GM12891 (cell line): ENCODE measurements around the gene FRMD3.

Experiments used
- DNase-seq: peaks from one replicate; pipeline ENCODE4 v3.0.0; 2011; ENCODE audit warnings: low spot score; ENCODE audit not compliant: insufficient read length
- FAIRE-seq: peaks from 2 replicates; lab custom pipeline; 2011; peaks lifted over from hg19 to GRCh38; lab: Jason Lieb, UNC
- PAX5 ChIP-seq: IDR thresholded peaks from 2 replicates; pipeline ENCODE4 v1.6.1; 2011; ENCODE audit warnings: low read length, moderate library complexity, mild to moderate bottlenecking; ENCODE audit not compliant: insufficient read depth, severe bottlenecking
- POLR2A ChIP-seq: IDR thresholded peaks from 2 replicates; pipeline ENCODE4 v1.6.1; 2011; ENCODE audit warnings: low read depth, low read length, control low read depth
- POLR2AphosphoS5 ChIP-seq: IDR thresholded peaks from 2 replicates; pipeline ENCODE4 v1.6.1; 2011; ENCODE audit warnings: low read depth, low read length, control low read depth
- POU2F2 ChIP-seq: IDR thresholded peaks from 2 replicates; pipeline ENCODE4 v1.6.1; 2011; ENCODE audit warnings: low read depth, mild to moderate bottlenecking, control low read depth, low read length, moderate library complexity
- SPI1 ChIP-seq: IDR thresholded peaks from 2 replicates; pipeline ENCODE4 v1.6.1; 2011; ENCODE audit warnings: low read depth, low read length, control low read depth
- TAF1 ChIP-seq: IDR thresholded peaks from 2 replicates; pipeline ENCODE4 v1.6.1; 2011; ENCODE audit warnings: low read depth, low read length, control low read depth

The FRMD3 gene

GRCh38 chr9:83447351-83447750, 90.8 kb downstream of the FRMD3 start:
- TF ChIP-seq POU2F2 (no peak), TAF1 (no peak)
- no peak for FAIRE-seq

GRCh38 chr9:83445703-83446265, 92.4 kb downstream of the FRMD3 start:
- FAIRE-seq (no peak), DNase-seq (no peak)
- no peak for TF ChIP-seq POLR2A
- TF ChIP-seq PAX5 = no peak
- TF ChIP-seq POU2F2 = no peak
- TF ChIP-seq SPI1 = no peak
- no peak for TF ChIP-seq POLR2AphosphoS5
- TF ChIP-seq TAF1 = no peak

More at GRCh38 chr9:83447351-83447750, 90.8 kb downstream of the FRMD3 start:
- DNase-seq = no peak

DNA sequence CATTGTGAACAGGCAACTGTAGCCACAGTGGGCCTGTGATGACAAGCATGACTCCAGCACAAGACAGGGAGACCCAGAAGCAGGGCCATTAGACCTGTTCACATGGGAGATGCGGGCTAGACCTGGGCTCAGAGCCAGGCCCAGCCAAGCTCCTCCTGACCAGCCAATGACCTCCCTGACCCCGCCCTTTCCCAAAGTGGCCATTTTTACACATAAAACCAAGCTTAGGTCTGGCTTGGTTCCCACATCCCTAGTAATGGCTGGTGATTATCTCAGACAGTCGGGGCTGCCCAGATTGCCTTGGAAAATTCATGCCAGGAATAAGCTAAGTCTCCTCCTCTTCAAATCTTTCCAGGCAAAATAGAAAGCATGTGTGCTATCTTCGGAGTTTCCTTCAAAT, 94.1 kb downstream of the FRMD3 start:
- DNase-seq = no peak
- FAIRE-seq = no peak
- TF ChIP-seq POLR2AphosphoS5 (no peak), POLR2A (no peak), PAX5 (no peak), TAF1 (no peak), SPI1 (no peak), POU2F2 (no peak)

DNA sequence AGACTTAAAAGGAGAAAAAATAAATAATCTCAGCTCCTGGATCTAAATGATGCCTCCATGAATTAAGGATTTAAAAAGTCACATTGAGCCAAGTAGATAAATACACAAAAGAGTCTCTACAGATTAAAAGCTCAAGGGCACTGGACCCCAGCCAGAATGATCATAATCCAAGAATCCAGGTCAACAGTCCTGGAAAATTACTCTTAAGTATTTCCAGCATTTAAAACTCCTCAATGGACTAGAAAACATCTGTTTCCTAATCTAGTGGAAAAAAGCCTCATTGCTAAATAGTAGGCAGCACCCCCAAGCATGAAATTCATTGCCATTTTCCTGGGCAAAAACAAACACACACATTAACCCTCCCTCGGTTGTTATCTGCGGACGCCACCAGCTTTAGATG, 96.8 kb downstream of the FRMD3 start:
- FAIRE-seq (no peak), DNase-seq (no peak)
- TF ChIP-seq POLR2A (no peak), POLR2AphosphoS5 (no peak), POU2F2 (no peak), TAF1 (no peak), SPI1 (no peak), PAX5 (no peak)

DNA sequence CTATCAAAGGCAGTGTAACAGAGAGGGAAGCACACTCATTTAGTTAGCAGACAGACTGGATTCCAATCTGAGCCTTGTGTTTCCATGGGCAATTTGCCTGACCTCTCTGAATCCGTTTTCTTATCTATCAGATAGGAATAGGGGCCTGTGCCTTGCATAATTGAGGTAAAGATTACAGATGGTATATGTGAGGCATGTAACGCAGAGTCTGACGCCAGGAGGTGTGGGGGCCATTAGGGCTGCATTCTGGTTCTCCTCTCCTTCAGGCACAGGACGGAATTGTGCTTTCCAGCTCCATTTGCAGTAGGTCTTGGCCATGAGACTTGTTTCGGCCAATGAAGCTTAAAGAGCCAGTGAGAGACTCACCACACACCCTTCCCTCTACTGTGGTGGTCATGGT, 97.6 kb downstream of the FRMD3 start:
- FAIRE-seq = no peak
- DNase-seq = no peak
- no peak for TF ChIP-seq TAF1
- TF ChIP-seq SPI1 = no peak
- no peak for TF ChIP-seq POU2F2
- TF ChIP-seq POLR2AphosphoS5 = no peak
- no peak for TF ChIP-seq PAX5
- no peak for TF ChIP-seq POLR2A

DNA sequence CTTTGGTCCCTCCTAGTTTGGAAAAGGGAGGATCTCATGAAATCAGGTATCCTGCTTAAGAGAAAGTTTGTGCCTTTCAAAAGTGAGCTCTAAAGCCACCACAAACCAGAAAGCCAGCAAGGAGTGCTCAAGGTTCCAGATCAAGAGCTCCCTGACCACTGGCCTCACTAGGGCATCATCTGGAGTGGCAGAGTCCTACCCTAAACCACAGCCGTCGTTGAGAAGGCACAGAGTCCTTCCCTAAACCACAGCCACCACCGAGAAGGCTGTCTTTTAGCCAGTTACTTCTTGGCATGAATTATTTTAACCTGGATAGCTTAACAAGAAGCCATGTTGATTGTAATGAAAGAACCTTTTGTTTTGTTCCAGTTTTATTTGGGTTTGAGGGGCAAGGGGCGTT, 102.9 kb downstream of the FRMD3 start:
- DNase-seq (no peak), FAIRE-seq (no peak)
- TF ChIP-seq PAX5 = no peak
- no peak for TF ChIP-seq POLR2A
- no peak for TF ChIP-seq TAF1
- no peak for TF ChIP-seq POU2F2
- TF ChIP-seq POLR2AphosphoS5 = no peak
- TF ChIP-seq SPI1 = no peak

DNA sequence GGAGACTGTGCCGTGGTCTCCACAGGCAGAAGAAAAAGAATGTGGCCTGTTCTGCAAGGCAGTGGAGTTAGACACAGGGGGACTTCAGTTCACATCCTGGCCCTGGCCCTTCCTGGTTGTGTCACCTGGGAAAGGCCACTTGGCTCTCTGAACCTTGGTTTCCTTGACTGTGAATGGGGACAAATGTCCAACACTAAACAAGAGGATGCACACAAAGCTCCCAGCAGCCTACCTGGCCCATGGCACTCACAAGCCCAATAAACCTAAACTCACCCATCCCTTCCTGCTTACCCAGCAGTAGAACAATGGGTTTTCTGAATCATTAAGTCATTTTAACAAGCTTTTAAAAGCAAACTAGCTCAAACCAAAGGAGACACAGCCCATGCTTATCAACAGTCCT, 103.9 kb downstream of the FRMD3 start:
- FAIRE-seq = no peak
- TF ChIP-seq PAX5 (no peak), SPI1 (no peak), POU2F2 (no peak), POLR2A (no peak), TAF1 (no peak), POLR2AphosphoS5 (no peak)

GRCh38 chr9:83433846-83434245, 104.4 kb downstream of the FRMD3 start:
- no peak for TF ChIP-seq PAX5
- TF ChIP-seq POLR2AphosphoS5 = no peak
- TF ChIP-seq SPI1 = no peak
- no peak for TF ChIP-seq POLR2A
- TF ChIP-seq POU2F2 = no peak
- TF ChIP-seq TAF1 = no peak
- FAIRE-seq (no peak), DNase-seq (no peak)

More for the DNA sequence above, 103.9 kb downstream of the FRMD3 start:
- no peak for DNase-seq

GRCh38 chr9:83432877-83433550, 105.2 kb downstream of the FRMD3 start:
- TF ChIP-seq SPI1 (no peak), POLR2A (no peak), PAX5 (no peak), TAF1 (no peak), POLR2AphosphoS5 (no peak), POU2F2 (no peak)
- no peak for DNase-seq
- no peak for FAIRE-seq

DNA sequence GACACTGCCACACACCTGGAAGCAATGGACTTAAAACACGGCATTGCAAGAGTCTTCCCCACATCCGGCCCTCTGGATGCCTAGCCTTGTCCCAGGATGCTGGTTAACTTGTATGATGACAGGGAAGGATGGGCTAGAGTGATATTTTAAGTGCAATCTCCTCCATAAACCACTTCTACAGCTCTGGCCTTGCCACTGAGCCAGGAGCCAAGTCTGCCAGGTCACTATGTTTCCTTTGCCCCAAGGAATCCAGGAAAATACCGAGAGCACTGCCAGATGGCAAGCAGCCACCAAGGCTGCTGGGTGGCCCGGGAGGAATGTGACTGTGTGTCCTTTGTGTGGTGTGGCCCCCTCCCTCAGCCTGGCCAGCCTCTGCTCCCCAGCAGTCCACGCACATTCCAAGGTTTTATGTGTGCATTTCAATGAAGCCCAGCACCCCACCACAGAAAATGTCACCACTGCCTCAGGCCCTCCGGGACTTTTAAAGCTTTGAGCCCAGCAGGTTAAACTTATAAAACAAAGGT, 106.0 kb downstream of the FRMD3 start:
- DNase-seq (no peak), FAIRE-seq (no peak)
- no peak for TF ChIP-seq POU2F2
- TF ChIP-seq PAX5 = no peak
- no peak for TF ChIP-seq POLR2A
- no peak for TF ChIP-seq TAF1
- TF ChIP-seq POLR2AphosphoS5 = no peak
- no peak for TF ChIP-seq SPI1
